BLaER1 treated with 17β-estradiol and CSF1 and Interleukin-3, amounts not matched to agents 10 nM and 100 nM (cell line): ENCODE data around the gene ACLY.
"Not testable (repeated sequence)": the region's sequence is repeated elsewhere in the genome, so short reads cannot be mapped to it uniquely, and the experiment has no call there.

Experiments
- H3K27ac ChIP-seq, 11 experiments: shearing (Covaris generic); formaldehyde crosslinking; 2 replicates each; pipeline ENCODE4 v1.8.1; 2022
- H3K27me3 ChIP-seq, 11 experiments: shearing (Covaris generic); formaldehyde crosslinking; 2 replicates each; pipeline ENCODE4 v1.8.1; 2022
- H3K36me3 ChIP-seq, 11 experiments: shearing (Covaris generic); formaldehyde crosslinking; 2 replicates each; pipeline ENCODE4 v1.8.1; 2022
- H3K4me1 ChIP-seq, 10 experiments: shearing (Covaris generic); formaldehyde crosslinking; 2 replicates each; pipeline ENCODE4 v1.8.1; 2022
- H3K4me2 ChIP-seq, 11 experiments: shearing (Covaris generic); formaldehyde crosslinking; 2 replicates each; pipeline ENCODE4 v1.8.1; 2022
- H3K4me3 ChIP-seq, 10 experiments: shearing (Covaris generic); formaldehyde crosslinking; 2 replicates each; pipeline ENCODE4 v1.8.1; 2022
- H3K9ac ChIP-seq, 11 experiments: shearing (Covaris generic); formaldehyde crosslinking; 2 replicates each; pipeline ENCODE4 v1.8.1; 2022
- H3K9me3 ChIP-seq, 11 experiments: shearing (Covaris generic); formaldehyde crosslinking; replicated peaks in 1 of 11; 2 replicates each; pipeline ENCODE4 v1.8.1; 2022
- H4K20me1 ChIP-seq, 11 experiments: shearing (Covaris generic); formaldehyde crosslinking; 2 replicates each; pipeline ENCODE4 v1.8.1; 2022
- Cebpa-rat ChIP-seq, 11 experiments: shearing (Covaris generic); IDR thresholded peaks; 2 replicates each; pipeline ENCODE4 v1.8.1; 2022

ACLY gene

DNA sequence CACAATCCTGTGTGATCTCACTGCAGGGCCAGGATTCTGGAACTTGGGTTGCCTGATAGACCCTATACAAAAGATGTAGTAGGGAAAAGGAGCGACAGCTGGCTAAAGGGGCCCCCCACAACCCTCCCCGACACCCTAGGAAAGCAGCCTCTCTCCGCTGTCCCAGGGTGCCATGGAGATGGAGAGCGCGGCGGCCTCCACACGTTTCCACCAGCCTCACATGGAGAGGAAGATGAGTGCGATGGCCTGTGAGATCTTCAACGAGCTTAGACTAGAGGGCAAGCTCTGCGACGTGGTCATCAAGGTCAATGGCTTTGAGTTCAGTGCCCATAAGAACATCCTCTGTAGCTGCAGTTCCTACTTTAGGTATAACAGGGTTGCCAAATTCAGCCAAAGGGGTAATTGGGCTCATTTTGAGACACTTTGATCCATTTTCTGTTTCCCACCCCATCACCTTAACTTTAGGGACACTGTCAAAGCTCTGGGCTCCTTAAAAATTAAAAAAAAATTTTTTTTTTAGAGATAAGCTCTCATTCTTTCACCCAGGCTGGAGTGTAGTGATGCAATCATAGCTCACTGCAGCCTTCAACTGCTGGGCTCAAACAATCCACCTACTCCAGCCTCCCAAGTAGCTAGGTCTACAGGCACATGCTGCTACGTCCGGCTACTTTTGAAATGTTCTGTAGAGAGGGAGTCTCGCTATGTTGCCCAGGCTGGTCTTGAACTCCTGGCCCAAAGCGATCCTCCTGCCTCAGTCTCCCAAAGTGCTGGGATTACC lies 80.8 kb downstream of the ACLY start, which contains the start of gene KLHL10:
TSS of gene KLHL10 (plus strand) at position 65 of the 778 bp plus-strand sequence. CDS start at position 173, 108 bp downstream.
- TF ChIP-seq Cebpa-rat (IDR thresholded peaks at IDR 0.05), result peak in 1 of 11 experiments; percentile 24; a peak in 1 of 22 replicates
- peak within 1 kb of the TSS in 5 of 11 experiments; percentile 69 to 92 (median 91); a peak in 7 of 22 replicates for H3K9ac ChIP-seq
- peak within 1 kb of the TSS; percentile 77 to 96 (median 89) for H3K4me2 ChIP-seq
- no peaks in the 10 kb centered on the region for H3K9me3 ChIP-seq
- H3K27ac ChIP-seq, result no peak within 1 kb of the TSS
- peaks cover 10 to 22% (median 18%) of the 10 kb centered on the region in 10 experiments for H3K4me1 ChIP-seq
- H3K27me3 ChIP-seq, result no peaks in the 10 kb centered on the region
- peaks cover 0 to 10% (median 0%) of the 10 kb centered on the region in 11 experiments; a peak in 3 of 22 replicates for H4K20me1 ChIP-seq
- H3K36me3 ChIP-seq, result peaks cover 9 to 19% (median 12%) of the 10 kb centered on the region in 11 experiments; a peak in 20 of 22 replicates
- H3K4me3 ChIP-seq, result peak within 1 kb of the TSS in 8 of 10 experiments; percentile 87 to 100 (median 92); a peak in 9 of 20 replicates

DNA sequence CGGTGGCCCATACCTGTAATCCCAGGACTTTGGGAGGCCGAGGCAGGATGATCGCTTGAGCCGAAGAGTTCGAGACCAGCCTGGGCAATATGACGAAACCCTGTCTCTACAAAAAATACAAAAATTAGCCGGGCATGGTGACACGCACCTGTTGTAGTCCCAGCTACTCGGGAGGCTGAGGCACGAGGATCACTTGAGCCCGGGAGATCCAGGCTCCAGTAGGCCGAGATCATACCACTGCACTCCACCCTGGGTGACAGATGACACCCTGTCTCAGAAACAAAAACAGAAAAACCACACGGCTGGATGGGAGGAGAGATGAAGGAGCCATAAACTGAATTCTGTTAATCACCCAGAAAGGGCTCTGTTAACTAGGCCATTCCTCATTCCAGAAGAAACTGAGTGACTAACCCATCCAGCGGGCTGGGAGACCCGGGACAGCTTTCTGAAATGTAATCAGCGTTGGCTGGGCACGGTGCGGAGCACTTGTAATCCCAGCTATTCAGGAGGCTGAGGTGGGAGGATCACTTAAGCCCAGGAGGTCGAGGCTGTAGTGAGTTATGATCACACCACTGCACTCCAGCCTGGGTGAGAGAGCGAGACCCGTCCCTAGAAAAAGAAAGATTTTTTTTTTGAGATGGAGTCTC lies 82.1 kb downstream of the ACLY start:
- H3K4me2 ChIP-seq, result peak overlapping the region; percentile 77 to 96 (median 89)
- H3K4me3 ChIP-seq, result peak overlapping the region; percentile 87 to 100 (median 94)
- H3K27me3 ChIP-seq, result no peaks in the 10 kb centered on the region
- no peaks in the 10 kb centered on the region for H3K9me3 ChIP-seq
- no peak for TF ChIP-seq Cebpa-rat (IDR thresholded peaks at IDR 0.05)
- H3K9ac ChIP-seq, result peak overlapping the region; percentile 17 to 92 (median 91); a peak in 17 of 22 replicates
- peaks cover 11 to 22% (median 18%) of the 10 kb centered on the region in 10 experiments for H3K4me1 ChIP-seq
- H3K36me3 ChIP-seq, result peaks cover 21 to 32% (median 25%) of the 10 kb centered on the region in 11 experiments
- peaks cover 0 to 10% (median 0%) of the 10 kb centered on the region in 11 experiments; a peak in 3 of 22 replicates for H4K20me1 ChIP-seq
- peak overlapping the region in 1 of 11 experiments; percentile 4; a peak in 1 of 22 replicates for H3K27ac ChIP-seq

DNA sequence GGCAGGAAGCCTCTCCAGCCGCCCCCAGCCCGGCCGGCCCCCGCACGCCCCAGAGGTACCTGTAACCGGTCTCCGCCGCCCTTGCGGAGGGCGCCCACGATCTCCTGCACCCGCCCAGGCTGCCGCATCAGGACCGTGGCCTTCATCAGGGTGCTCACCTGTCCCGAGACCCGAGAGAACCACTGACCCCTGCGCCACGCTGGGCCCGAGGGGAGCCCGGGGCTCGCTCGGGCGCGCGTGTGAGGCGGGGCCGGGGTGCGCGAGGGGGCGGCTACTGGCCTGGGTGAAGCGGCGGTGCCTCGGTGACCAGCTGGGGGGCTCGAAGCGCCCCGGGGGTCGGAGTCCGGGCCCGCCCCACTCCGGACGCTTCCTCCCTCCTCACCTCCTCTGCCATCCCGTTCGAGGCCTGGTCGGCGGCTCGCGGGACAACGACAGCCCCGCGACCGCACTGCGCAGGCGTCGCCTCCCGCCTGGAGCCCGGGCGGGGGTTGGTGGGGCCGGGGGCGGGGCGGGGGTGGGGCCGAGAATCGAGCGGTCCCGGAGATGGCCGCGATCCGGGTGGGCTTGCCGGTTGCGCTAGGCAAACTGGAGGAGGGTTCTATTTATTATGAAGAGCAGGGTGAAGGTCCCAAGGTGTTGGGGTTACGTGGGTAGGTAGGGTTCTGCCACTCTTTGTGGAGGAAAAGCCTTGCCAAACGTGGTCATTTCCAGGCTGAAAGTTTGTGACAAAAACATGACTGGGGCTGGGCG lies 82.8 kb downstream of the ACLY start, which contains the start of gene NT5C3B:
TSS of gene NT5C3B (minus strand) at position 433 of the 750 bp plus-strand sequence. CDS start at position 394, 39 bp downstream.
- peaks cover 18 to 25% (median 19%) of the 10 kb centered on the region in 10 experiments for H3K4me1 ChIP-seq
- H3K27me3 ChIP-seq, result no peaks in the 10 kb centered on the region
- no peaks in the 10 kb centered on the region for H3K9me3 ChIP-seq
- H3K4me3 ChIP-seq, result peak within 1 kb of the TSS; percentile 87 to 100 (median 94)
- H4K20me1 ChIP-seq, result peaks cover 0 to 10% (median 0%) of the 10 kb centered on the region in 11 experiments; a peak in 4 of 22 replicates
- H3K9ac ChIP-seq, result peak within 1 kb of the TSS; percentile 87 to 92 (median 91)
- no peak for TF ChIP-seq Cebpa-rat (IDR thresholded peaks at IDR 0.05)
- peak within 1 kb of the TSS; percentile 78 to 88 (median 84) for H3K27ac ChIP-seq
- H3K36me3 ChIP-seq, result peaks cover 27 to 39% (median 32%) of the 10 kb centered on the region in 11 experiments
- peak within 1 kb of the TSS; percentile 82 to 96 (median 90) for H3K4me2 ChIP-seq

DNA sequence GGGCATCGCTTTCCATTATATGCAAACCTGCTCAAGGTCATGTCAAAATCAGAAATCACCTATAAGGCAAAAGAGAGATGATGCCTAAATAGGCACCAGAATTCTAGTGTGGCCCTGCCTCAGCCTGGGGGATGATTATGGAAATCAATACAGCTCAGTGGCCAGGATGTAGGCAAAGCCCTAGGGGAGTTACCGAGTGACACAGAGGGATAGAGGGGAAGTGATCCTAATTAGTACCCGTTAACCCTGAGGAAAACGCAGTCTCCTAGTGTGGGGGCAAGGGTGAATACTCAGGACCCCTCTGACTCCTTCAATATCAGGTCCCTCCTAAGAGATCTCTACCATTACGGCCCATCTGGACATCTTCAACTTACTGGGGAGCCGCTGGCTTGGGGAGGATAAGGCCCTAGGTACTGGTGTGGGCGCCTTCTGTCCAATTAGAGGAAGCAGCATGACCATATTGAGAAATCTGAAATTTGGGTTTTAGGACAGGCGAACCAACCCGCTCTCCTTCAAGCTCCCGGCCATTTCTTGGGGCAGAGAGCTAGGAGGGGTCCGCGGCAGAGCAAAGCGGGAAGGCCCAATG lies 83.4 kb downstream of the ACLY start:
- H3K27ac ChIP-seq, result peak overlapping the region; percentile 78 to 88 (median 84)

DNA sequence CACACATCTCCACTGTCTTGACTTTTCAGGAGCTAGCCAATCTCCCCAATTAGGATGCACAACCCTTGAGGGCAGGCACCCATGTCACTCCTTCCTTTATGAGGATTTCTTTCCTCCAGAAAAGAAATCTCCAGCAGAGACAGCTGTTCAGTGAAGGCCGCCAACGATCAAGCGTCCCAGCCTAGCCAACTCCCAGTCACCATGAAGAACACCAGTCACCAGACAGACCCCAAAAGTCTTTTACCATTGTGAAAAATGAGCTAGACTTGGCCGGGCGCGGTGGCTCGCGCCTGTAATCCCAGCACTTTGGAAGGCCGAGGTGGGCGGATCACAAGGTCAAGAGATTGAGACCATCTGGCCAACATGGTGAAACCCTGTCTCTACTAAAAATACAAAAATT lies 88.8 kb downstream of the ACLY start:
- H3K27ac ChIP-seq, H3K9ac ChIP-seq, H3K4me3 ChIP-seq, H3K27me3 ChIP-seq, H3K4me2 ChIP-seq, H3K9me3 ChIP-seq: not testable (repeated sequence)
- Histone ChIP-seq H4K20me1 (peaks cover 0 to 10% (median 1%) of the 10 kb centered on the region in 11 experiments; a peak in 6 of 22 replicates), H3K4me1 (peaks cover 7 to 18% (median 8%) of the 10 kb centered on the region in 10 experiments), H3K36me3 (peaks cover 88 to 99% (median 91%) of the 10 kb centered on the region in 11 experiments)

More for the DNA sequence above, 83.4 kb downstream of the ACLY start:
- H3K27me3 ChIP-seq, result no peaks in the 10 kb centered on the region
- peaks cover 0 to 10% (median 0%) of the 10 kb centered on the region in 11 experiments; a peak in 4 of 22 replicates for H4K20me1 ChIP-seq
- H3K4me3 ChIP-seq, result peak overlapping the region; percentile 87 to 100 (median 94)
- no peaks in the 10 kb centered on the region for H3K9me3 ChIP-seq
- peak overlapping the region; percentile 69 to 96 (median 90) for H3K4me2 ChIP-seq
- H3K36me3 ChIP-seq, result peaks cover 34 to 45% (median 39%) of the 10 kb centered on the region in 11 experiments
- peak overlapping the region; percentile 87 to 92 (median 91) for H3K9ac ChIP-seq
- TF ChIP-seq Cebpa-rat (IDR thresholded peaks at IDR 0.05), result no peak
- H3K4me1 ChIP-seq, result peaks cover 18 to 27% (median 19%) of the 10 kb centered on the region in 10 experiments

DNA sequence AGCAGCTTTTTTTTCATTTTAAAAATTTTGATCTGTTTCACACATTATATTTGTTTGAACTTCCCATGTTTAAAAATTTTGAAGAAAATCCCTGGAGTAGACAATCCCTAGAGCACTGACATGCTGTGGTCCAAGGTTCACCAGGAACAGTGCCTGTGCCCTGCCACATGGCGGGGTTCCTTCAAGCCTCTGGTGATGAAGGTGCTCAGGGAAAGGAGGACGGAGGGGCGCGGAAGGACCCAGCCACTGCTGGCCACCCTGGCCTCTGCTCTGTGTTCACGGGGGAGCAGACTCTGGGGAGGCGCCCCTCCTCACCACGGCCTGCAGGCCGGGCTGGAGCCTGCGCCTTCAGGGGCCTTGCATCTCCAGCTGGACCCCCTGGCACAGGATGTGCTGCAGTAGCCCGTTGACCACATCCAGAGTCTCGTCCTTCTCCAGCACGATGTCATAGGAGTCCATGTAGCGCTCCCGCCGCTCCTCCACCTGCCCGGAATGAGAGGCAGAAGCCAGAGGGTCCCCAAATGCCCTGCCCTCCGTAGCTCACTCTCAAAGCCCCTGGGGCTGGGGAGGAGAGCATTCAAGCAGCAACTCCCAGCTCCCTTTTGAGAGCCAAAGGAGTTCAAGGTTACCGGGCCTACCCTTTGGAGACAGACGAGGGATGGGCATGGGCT lies 93.4 kb downstream of the ACLY start:
- TF ChIP-seq Cebpa-rat (IDR thresholded peaks at IDR 0.05), result no peak
- no peak overlapping the region for H3K27ac ChIP-seq
- H3K27me3 ChIP-seq, result no peaks in the 10 kb centered on the region
- peaks cover 0 to 26% (median 0%) of the 10 kb centered on the region in 11 experiments; a peak in 7 of 22 replicates for H4K20me1 ChIP-seq
- no peak overlapping the region for H3K4me3 ChIP-seq
- no peak overlapping the region for H3K4me2 ChIP-seq
- H3K36me3 ChIP-seq, result peaks cover 60 to 68% (median 64%) of the 10 kb centered on the region in 11 experiments
- H3K9me3 ChIP-seq, result no peaks in the 10 kb centered on the region
- no peak overlapping the region for H3K9ac ChIP-seq
- H3K4me1 ChIP-seq, result no peaks in the 10 kb centered on the region

DNA sequence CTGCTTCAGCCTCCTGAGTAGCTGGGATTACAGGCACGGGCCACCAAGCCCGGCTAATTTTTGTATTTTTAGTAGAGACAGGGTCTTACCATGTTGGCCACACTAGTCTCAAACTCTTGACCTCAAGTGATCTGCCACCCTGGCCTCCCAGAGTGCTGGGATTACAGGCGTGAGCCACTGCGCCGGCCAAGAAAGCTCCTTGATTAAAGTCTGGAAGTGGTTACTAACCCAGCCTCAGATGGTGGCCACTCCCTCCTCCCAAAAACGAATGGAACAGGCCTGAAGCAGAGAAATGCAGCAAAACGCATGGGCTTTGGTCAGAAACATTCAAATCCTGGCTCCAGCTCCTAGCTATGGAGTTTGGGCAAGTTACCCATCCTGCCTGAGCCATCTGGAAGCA lies 94.7 kb downstream of the ACLY start:
- peaks cover 48 to 55% (median 52%) of the 10 kb centered on the region in 11 experiments for H3K36me3 ChIP-seq
- no peak overlapping the region for H3K27ac ChIP-seq
- no peaks in the 10 kb centered on the region for H3K9me3 ChIP-seq
- H3K4me3 ChIP-seq, result no peak overlapping the region
- H3K9ac ChIP-seq, result no peak overlapping the region
- no peak for TF ChIP-seq Cebpa-rat (IDR thresholded peaks at IDR 0.05)
- no peaks in the 10 kb centered on the region for H3K27me3 ChIP-seq
- no peaks in the 10 kb centered on the region for H3K4me1 ChIP-seq
- H4K20me1 ChIP-seq, result peaks cover 0 to 26% (median 0%) of the 10 kb centered on the region in 11 experiments; a peak in 7 of 22 replicates
- H3K4me2 ChIP-seq, result no peak overlapping the region
